ENCODE results near the gene IRAK1.

DNA sequence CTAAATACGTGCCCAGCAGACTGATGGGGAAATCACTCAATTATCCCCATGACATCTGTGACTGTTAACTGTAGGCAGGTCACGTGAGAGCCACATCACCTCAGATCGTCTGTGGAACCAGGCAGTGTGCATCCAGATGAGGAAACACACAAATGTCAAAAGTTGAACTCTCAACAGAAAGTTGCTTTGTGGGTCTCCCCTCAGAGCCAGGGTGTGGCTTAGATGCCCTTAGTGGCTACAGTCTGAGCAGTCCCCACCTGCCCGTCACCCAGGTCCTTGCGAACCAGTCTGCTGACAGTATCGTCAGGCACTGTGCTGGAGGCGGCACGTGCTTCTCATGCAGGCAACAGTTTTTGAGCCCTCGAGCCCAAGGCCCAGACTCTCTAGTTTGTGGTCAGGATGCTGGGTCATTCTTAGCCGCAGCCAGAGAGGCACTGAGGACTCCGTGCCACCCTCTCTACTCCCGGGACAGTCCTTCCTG lies 36.3 kb downstream of the IRAK1 start:
- TF ChIP-seq, protein P1, sequence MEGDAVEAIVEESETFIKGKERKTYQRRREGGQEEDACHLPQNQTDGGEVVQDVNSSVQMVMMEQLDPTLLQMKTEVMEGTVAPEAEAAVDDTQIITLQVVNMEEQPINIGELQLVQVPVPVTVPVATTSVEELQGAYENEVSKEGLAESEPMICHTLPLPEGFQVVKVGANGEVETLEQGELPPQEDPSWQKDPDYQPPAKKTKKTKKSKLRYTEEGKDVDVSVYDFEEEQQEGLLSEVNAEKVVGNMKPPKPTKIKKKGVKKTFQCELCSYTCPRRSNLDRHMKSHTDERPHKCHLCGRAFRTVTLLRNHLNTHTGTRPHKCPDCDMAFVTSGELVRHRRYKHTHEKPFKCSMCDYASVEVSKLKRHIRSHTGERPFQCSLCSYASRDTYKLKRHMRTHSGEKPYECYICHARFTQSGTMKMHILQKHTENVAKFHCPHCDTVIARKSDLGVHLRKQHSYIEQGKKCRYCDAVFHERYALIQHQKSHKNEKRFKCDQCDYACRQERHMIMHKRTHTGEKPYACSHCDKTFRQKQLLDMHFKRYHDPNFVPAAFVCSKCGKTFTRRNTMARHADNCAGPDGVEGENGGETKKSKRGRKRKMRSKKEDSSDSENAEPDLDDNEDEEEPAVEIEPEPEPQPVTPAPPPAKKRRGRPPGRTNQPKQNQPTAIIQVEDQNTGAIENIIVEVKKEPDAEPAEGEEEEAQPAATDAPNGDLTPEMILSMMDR (IDR thresholded peaks at IDR 0.05) = no peak
- TF ChIP-seq POLR2A (IDR thresholded peaks at IDR 0.05) = no peak
